GM19193 (cell line): ENCODE data around the gene EIF3CL.
"Not testable (repeated sequence)": the region's sequence is repeated elsewhere in the genome, so short reads cannot be mapped to it uniquely, and the experiment has no call there.

Experiments
- POLR2A ChIP-seq: IDR thresholded peaks from 4 replicates; pipeline ENCODE4 v1.6.1; 2011; ENCODE audit not compliant: insufficient read depth, insufficient read length; ENCODE audit errors: extremely low read depth

EIF3CL gene, protein sequence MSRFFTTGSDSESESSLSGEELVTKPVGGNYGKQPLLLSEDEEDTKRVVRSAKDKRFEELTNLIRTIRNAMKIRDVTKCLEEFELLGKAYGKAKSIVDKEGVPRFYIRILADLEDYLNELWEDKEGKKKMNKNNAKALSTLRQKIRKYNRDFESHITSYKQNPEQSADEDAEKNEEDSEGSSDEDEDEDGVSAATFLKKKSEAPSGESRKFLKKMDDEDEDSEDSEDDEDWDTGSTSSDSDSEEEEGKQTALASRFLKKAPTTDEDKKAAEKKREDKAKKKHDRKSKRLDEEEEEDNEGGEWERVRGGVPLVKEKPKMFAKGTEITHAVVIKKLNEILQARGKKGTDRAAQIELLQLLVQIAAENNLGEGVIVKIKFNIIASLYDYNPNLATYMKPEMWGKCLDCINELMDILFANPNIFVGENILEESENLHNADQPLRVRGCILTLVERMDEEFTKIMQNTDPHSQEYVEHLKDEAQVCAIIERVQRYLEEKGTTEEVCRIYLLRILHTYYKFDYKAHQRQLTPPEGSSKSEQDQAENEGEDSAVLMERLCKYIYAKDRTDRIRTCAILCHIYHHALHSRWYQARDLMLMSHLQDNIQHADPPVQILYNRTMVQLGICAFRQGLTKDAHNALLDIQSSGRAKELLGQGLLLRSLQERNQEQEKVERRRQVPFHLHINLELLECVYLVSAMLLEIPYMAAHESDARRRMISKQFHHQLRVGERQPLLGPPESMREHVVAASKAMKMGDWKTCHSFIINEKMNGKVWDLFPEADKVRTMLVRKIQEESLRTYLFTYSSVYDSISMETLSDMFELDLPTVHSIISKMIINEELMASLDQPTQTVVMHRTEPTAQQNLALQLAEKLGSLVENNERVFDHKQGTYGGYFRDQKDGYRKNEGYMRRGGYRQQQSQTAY

DNA sequence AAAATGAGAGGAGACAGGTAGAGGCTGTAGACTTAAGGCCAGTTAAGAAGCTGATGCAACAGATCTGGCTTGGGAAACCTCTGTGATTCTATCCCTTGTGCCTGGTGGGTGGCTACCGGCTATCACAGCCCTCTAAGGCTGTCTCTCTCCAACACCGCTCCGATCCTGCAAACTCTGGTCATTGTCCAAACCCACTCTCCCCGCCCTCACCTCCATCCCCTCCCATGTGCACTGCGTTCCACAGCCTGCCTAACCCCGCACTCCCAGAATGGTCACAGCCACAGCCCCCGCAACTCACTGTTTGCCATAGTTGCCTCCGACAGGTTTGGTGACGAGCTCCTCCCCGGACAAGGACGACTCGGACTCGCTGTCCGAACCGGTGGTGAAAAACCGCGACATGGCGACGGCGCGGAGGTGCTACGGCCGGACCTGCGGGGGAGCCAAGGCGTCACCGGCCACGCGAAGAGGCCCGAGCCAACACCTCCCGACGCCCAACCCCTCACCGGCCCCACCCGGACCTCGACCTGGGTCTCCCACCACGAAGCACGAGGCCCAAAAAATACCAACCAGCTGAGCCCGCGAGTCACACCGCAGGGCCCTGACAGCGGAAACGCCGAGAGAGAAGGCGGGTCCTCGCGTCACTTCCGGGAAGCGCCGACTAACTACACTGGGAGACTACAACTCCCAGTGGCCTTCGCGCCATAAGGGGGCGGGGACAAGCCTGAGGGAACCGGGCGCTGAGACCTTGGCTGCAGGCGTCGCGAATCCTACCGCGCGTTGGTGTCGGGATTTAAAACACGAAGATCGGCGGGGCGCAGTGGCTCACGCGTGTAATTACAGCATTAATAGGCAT lies at the start of gene EIF3CL:
Gene EIF3CL (minus strand): TSS at position 622 of the 853 bp plus-strand sequence. CDS start 223 bp downstream, at position 399.
- TF ChIP-seq POLR2A, result not testable (repeated sequence)

DNA sequence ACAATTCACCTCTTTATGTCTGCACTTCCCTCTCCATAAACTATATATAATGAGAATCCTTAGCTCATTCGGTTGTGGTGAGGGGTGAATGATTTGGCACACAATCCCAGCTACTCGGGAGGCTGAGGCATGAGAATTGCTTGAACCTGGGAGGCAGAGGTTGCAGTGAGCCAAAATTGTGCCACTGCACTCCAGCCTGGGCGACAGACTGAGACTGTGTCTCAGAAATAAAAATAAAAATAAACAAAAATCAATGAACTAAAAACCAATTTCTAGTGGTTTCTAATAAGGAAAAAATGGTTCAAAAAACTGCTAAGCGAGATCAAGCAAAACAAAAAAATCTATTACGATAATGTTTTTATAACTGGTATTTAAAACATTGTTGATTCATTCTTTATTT lies 40.2 kb downstream of the EIF3CL start, which contains the start of gene NPIPB6:
Gene NPIPB6 (minus strand): TSS at position 101 of the 400 bp plus-strand sequence. CDS start 686 bp downstream, outside the sequence.
- TF ChIP-seq POLR2A, result not testable (repeated sequence)
